Ishikawa (cell line): ENCODE results near the gene ZNF132.

Experiments used
- CREB1 ChIP-seq: IDR thresholded peaks from 2 replicates; pipeline ENCODE4 v1.6.1; 2012; ENCODE audit warnings: low read depth
- EGR1 ChIP-seq: IDR thresholded peaks from 2 replicates; pipeline ENCODE4 v1.6.1; 2012
- EP300 ChIP-seq: IDR thresholded peaks from 2 replicates; pipeline ENCODE4 v1.6.1; 2012; ENCODE audit warnings: borderline replicate concordance
- FOXM1 ChIP-seq: IDR thresholded peaks from 2 replicates; pipeline ENCODE4 v1.6.1; 2012; ENCODE audit warnings: low read depth, borderline replicate concordance
- NFIC ChIP-seq: IDR thresholded peaks from 2 replicates; pipeline ENCODE4 v1.6.1; 2012
- RAD21 ChIP-seq: IDR thresholded peaks from 2 replicates; pipeline ENCODE4 v1.6.1; 2012; ENCODE audit warnings: low read depth
- TAF1 ChIP-seq: IDR thresholded peaks from 2 replicates; pipeline ENCODE4 v1.6.1; 2012; ENCODE audit warnings: low read depth, mild to moderate bottlenecking
- TCF12 ChIP-seq: IDR thresholded peaks from 2 replicates; pipeline ENCODE4 v1.6.1; 2012; ENCODE audit warnings: low read depth
- YY1 ChIP-seq: IDR thresholded peaks from 2 replicates; pipeline ENCODE4 v1.6.1; 2012; ENCODE audit warnings: low read depth
- ZBTB7A ChIP-seq: IDR thresholded peaks from 2 replicates; pipeline ENCODE4 v1.6.1; 2012; ENCODE audit warnings: low read depth
- TF ChIP-seq, protein P1 (sequence below): IDR thresholded peaks from 2 replicates; pipeline ENCODE4 v1.6.1; 2012; ENCODE audit warnings: low read depth, mild to moderate bottlenecking
- TF ChIP-seq, protein P2 (sequence below): IDR thresholded peaks from 2 replicates; pipeline ENCODE4 v1.6.1; 2012

GRCh38 chr19:58477871-58478270 lies 37.9 kb upstream of the ZNF132 start:
- TF ChIP-seq, protein P1, sequence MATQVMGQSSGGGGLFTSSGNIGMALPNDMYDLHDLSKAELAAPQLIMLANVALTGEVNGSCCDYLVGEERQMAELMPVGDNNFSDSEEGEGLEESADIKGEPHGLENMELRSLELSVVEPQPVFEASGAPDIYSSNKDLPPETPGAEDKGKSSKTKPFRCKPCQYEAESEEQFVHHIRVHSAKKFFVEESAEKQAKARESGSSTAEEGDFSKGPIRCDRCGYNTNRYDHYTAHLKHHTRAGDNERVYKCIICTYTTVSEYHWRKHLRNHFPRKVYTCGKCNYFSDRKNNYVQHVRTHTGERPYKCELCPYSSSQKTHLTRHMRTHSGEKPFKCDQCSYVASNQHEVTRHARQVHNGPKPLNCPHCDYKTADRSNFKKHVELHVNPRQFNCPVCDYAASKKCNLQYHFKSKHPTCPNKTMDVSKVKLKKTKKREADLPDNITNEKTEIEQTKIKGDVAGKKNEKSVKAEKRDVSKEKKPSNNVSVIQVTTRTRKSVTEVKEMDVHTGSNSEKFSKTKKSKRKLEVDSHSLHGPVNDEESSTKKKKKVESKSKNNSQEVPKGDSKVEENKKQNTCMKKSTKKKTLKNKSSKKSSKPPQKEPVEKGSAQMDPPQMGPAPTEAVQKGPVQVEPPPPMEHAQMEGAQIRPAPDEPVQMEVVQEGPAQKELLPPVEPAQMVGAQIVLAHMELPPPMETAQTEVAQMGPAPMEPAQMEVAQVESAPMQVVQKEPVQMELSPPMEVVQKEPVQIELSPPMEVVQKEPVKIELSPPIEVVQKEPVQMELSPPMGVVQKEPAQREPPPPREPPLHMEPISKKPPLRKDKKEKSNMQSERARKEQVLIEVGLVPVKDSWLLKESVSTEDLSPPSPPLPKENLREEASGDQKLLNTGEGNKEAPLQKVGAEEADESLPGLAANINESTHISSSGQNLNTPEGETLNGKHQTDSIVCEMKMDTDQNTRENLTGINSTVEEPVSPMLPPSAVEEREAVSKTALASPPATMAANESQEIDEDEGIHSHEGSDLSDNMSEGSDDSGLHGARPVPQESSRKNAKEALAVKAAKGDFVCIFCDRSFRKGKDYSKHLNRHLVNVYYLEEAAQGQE: no peak
- TF ChIP-seq RAD21 (no peak), FOXM1 (no peak), EGR1 (no peak), EP300 (no peak), YY1 (no peak), TAF1 (no peak), CREB1 (no peak), TCF12 (no peak), NFIC (no peak), ZBTB7A (no peak)
- TF ChIP-seq, protein P2, sequence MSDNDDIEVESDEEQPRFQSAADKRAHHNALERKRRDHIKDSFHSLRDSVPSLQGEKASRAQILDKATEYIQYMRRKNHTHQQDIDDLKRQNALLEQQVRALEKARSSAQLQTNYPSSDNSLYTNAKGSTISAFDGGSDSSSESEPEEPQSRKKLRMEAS: no peak
